LNCAP (cell line): ENCODE measurements around the gene CAMK2B.

Experiments used
- TF ChIP-seq, protein P1 (sequence below): fragments of 450-650 bp; IDR thresholded peaks from 2 replicates; pipeline ENCODE4 v1.5.1; 2017; ENCODE audit warnings: mild to moderate bottlenecking

The CAMK2B gene

GRCh38 chr7:44189993-44190872, 135.2 kb downstream of the CAMK2B start:
- TF ChIP-seq, protein P1, sequence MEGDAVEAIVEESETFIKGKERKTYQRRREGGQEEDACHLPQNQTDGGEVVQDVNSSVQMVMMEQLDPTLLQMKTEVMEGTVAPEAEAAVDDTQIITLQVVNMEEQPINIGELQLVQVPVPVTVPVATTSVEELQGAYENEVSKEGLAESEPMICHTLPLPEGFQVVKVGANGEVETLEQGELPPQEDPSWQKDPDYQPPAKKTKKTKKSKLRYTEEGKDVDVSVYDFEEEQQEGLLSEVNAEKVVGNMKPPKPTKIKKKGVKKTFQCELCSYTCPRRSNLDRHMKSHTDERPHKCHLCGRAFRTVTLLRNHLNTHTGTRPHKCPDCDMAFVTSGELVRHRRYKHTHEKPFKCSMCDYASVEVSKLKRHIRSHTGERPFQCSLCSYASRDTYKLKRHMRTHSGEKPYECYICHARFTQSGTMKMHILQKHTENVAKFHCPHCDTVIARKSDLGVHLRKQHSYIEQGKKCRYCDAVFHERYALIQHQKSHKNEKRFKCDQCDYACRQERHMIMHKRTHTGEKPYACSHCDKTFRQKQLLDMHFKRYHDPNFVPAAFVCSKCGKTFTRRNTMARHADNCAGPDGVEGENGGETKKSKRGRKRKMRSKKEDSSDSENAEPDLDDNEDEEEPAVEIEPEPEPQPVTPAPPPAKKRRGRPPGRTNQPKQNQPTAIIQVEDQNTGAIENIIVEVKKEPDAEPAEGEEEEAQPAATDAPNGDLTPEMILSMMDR: no peak

GRCh38 chr7:44189286-44189992, 136.0 kb downstream of the CAMK2B start, which contains the start of gene GCK:
Gene GCK (minus strand): TSS chr7:44189439. CDS start chr7:44188953, 486 bp downstream.
- TF ChIP-seq, protein P1: no peak

DNA sequence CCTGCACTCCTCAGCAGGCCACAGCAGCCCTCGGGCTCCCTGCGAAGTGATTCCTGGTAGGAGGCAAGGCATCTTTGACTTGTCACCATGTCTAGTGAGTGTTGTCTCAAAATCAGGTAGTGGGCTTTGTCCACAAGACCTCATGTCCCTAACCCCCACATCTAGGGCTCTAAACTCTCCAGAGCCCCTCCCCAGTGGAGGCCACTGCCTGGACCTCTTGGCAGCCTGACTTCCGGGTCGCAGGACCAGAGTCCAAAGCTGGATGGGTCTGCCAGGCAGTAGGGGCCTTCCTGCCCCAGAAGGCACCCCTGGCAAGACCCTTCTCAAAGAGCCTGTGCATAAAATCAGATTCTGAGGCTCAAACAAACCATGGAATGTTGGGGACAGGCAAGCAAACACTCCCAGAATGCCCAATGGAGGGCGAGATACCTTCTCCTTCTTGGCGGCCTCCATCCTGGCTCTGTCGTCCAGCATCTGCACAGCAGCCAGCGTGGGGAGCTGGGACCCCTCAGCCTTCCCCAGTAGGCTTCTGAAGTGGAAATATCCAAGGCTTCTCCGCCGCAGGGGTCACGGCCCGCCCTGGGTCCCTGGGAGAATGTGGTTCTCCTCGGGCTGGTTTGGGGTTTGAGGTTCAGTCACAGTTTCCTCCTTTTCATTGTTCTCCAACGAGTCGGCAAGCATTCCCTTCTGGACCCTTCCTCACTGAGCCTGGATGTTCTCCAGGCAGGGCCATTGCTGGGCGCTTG, 136.7 kb downstream of the CAMK2B start:
- TF ChIP-seq, protein P1: no peak

DNA sequence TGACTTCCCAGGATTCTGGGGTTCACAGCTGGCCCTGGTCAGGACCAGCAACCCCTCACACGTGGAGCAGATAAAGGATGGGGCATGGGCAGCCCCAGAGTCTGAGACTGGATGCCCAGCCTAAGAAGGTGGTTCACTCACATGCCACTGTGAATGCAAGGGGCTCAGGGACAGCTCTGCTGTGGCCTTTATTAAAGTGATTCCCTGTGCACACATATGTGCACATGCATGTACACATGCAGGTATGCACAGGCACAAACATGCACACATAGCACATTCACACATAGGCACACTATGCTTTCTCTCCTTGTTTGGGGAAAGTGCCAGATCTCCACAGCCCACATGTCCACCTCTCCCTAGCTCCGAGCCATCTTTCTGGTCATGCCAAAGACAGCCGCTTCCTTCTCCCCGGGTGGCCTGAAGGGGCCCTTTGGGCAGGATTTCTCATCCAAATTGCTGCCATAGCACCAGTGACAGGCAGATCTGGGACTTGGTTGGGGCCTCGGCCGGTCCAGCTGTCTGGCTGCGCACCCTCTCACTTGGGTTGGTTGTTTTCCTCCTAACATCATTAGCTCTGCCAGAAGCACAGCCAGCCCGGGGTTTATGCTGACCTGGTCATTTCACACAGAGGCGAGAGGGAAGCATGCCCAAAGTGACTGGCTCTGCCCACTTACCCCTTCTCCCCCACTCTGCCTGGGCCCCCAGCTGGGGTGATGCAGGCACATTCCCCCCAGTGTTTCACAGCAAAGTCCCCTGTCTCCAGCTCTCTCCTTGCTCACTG, 137.6 kb downstream of the CAMK2B start:
- TF ChIP-seq, protein P1: no peak

DNA sequence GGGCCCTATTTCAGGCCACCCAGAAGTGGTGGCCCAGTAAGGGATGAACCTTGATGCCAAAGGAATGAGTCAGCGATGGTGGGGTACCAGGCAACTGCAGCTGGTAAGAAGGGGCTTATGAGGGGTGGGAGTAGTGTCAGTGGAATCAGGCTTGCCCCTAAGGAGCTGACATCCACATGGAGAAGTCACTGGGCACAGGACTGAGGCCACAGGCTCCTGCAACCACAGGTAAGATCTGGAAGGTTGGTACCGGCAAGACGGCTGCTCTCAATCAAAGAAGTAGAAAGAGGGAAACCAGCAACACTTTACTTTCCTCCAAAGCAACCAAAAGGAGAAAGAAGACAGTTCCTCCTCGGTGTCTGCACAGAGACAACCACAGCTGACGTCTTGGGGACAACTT, 138.7 kb downstream of the CAMK2B start:
- TF ChIP-seq, protein P1: no peak

DNA sequence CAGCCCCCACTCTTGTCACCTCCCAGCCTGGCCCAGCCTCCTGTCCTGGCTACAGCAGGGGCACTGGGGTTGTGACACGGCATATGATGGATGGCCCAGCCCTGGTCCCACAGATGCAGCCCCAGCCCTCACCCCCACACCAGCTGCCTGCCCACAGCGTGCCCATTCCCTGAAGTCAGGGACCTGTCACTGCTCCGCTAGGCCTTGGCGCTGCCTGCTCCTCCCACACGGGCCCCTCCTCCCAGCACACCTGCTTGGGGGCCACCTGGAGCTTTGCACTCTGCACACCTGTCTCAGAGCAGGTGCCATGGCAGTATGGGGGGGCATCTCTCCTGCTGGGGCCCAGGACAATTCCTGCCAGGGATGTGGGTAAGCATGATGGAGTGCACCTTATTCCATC, 139.7 kb downstream of the CAMK2B start:
- TF ChIP-seq, protein P1: no peak
